Neural cell (in vitro differentiated cells): ENCODE results near the gene CAPZA2.

ENCODE experiments used
- CTCF ChIP-seq: fragments of 450-650 bp; IDR thresholded peaks from 2 replicates; pipeline ENCODE4 v1.5.1; 2014; ENCODE audit warnings: antibody characterized with exemption, mild to moderate bottlenecking, moderate library complexity; ENCODE audit not compliant: poor library complexity, severe bottlenecking
- EP300 ChIP-seq: fragments of 450-650 bp; conservative IDR thresholded peaks from 2 replicates; pipeline ENCODE4 v1.6.1; 2014; ENCODE audit warnings: antibody characterized with exemption, mild to moderate bottlenecking, moderate library complexity; ENCODE audit not compliant: poor library complexity, severe bottlenecking
- POLR2AphosphoS5 ChIP-seq: IDR thresholded peaks from 2 replicates; pipeline ENCODE4 v1.6.1; 2012
- RAD21 ChIP-seq: fragments of 450-650 bp; conservative IDR thresholded peaks from 2 replicates; pipeline ENCODE4 v1.6.1; 2014; ENCODE audit warnings: antibody characterized with exemption, mild to moderate bottlenecking, moderate library complexity

- TF ChIP-seq RAD21 (no peak), EP300 (no peak), CTCF (no peak), POLR2AphosphoS5 (no peak)
These were observed 47.3 kb upstream of the CAPZA2 start for GRCh38 chr7:116815041-116815440.
